ENCODE measurements around the gene MRPL58.
"Not testable (repeated sequence)": the region's sequence is repeated elsewhere in the genome, so short reads cannot be mapped to it uniquely, and the experiment has no call there.

The MRPL58 gene

GRCh38 chr17:75036643-75037268 is 24.3 kb downstream of the MRPL58 start:
- peak; percentile 72 to 77 for DNase-seq
- no peak for TF ChIP-seq GATA1 (IDR thresholded peaks at IDR 0.05; ENCODE audit: low read depth, low read length)
- no peak for TF ChIP-seq POLR2A (IDR thresholded peaks at IDR 0.05; ENCODE audit: low read length)

GRCh38 chr17:75039238-75039637 is 26.8 kb downstream of the MRPL58 start:
- no peak for TF ChIP-seq POLR2A (IDR thresholded peaks at IDR 0.05; ENCODE audit: low read length)
- TF ChIP-seq GATA1 (IDR thresholded peaks at IDR 0.05; ENCODE audit: low read depth, low read length), result no peak
- no peak for DNase-seq

GRCh38 chr17:75041656-75042280 is 29.3 kb downstream of the MRPL58 start:
- no peak for TF ChIP-seq GATA1 (IDR thresholded peaks at IDR 0.05; ENCODE audit: low read depth, low read length)
- no peak for TF ChIP-seq POLR2A (IDR thresholded peaks at IDR 0.05; ENCODE audit: low read length)
- no peak for DNase-seq

GRCh38 chr17:75043789-75044188 is 31.3 kb downstream of the MRPL58 start:
- not testable (repeated sequence) for DNase-seq

- no peak for DNase-seq
- TF ChIP-seq POLR2A (IDR thresholded peaks at IDR 0.05; ENCODE audit: low read length) (no peak), GATA1 (IDR thresholded peaks at IDR 0.05; ENCODE audit: low read depth, low read length) (no peak)
Measured at GRCh38 chr17:75044716-75045115, 32.2 kb downstream of the MRPL58 start.

GRCh38 chr17:75045946-75046406 is 33.5 kb downstream of the MRPL58 start:
- DNase-seq, result not testable (repeated sequence)

GRCh38 chr17:75046407-75047289 is 34.2 kb downstream of the MRPL58 start, which contains the start of the genes ATP5PD and KCTD2:
TSS of gene ATP5PD (minus strand) at chr17:75046969. CDS start at chr17:75042650, 4,319 bp downstream.
TSS of gene KCTD2 (plus strand) at chr17:75047225. CDS start at chr17:75047251, 26 bp downstream.
- peak; percentile 96 to 97 for DNase-seq
- TF ChIP-seq GATA1 (IDR thresholded peaks at IDR 0.05; ENCODE audit: low read depth, low read length), result no peak
- peak; percentile 91 for TF ChIP-seq POLR2A (IDR thresholded peaks at IDR 0.05; ENCODE audit: low read length)

GRCh38 chr17:75047398-75048098 is 35.1 kb downstream of the MRPL58 start:
- no peak for TF ChIP-seq GATA1 (IDR thresholded peaks at IDR 0.05; ENCODE audit: low read depth, low read length)
- TF ChIP-seq POLR2A (IDR thresholded peaks at IDR 0.05; ENCODE audit: low read length), result no peak
- peak; percentile 53 to 65 for DNase-seq

- DNase-seq, result no peak
- TF ChIP-seq GATA1 (IDR thresholded peaks at IDR 0.05; ENCODE audit: low read depth, low read length) (no peak), POLR2A (IDR thresholded peaks at IDR 0.05; ENCODE audit: low read length) (no peak)
Measured at GRCh38 chr17:75048249-75048878, 35.9 kb downstream of the MRPL58 start.

GRCh38 chr17:75049057-75049456 is 36.6 kb downstream of the MRPL58 start:
- DNase-seq, result no peak
- TF ChIP-seq POLR2A (IDR thresholded peaks at IDR 0.05; ENCODE audit: low read length) (no peak), GATA1 (IDR thresholded peaks at IDR 0.05; ENCODE audit: low read depth, low read length) (no peak)

GRCh38 chr17:75049706-75050105 is 37.2 kb downstream of the MRPL58 start:
- TF ChIP-seq GATA1 (IDR thresholded peaks at IDR 0.05; ENCODE audit: low read depth, low read length) (no peak), POLR2A (IDR thresholded peaks at IDR 0.05; ENCODE audit: low read length) (no peak)

GRCh38 chr17:75051941-75052340 is 39.5 kb downstream of the MRPL58 start:
- no peak for DNase-seq
- TF ChIP-seq POLR2A (IDR thresholded peaks at IDR 0.05; ENCODE audit: low read length), result no peak
- TF ChIP-seq GATA1 (IDR thresholded peaks at IDR 0.05; ENCODE audit: low read depth, low read length), result no peak

More at GRCh38 chr17:75049706-75050105, 37.2 kb downstream of the MRPL58 start:
- DNase-seq, result no peak
